ENCODE data around the gene FYB1. TPM values are rescaled to one million over a fixed set of nuclear protein-coding genes. Genes with fewer than 3 reads are reported as not detected.

FYB1 gene
- total and polyA plus RNA-seq, 2 experiments from 2014 or later, result 1.1 to 2.4 TPM

GRCh38 chr5:39201781-39202596 is 17.4 kb downstream of the FYB1 start:
- Histone ChIP-seq H3K9me3 (ENCODE audit: low read depth) (no peaks in the 10 kb centered on the region), H3K27ac (no peak overlapping the region), H3K27me3 (no peaks in the 10 kb centered on the region), H3K4me3 (no peak overlapping the region), H3K79me2 (no peaks in the 10 kb centered on the region), H2AFZ (no peak overlapping the region), H4K20me1 (ENCODE audit: insufficient read depth, poor library complexity, severe bottlenecking) (no peaks in the 10 kb centered on the region), H3K36me3 (replicated peaks; ENCODE audit: insufficient read depth, low read depth) (no peaks in the 10 kb centered on the region), H3K4me1 (ENCODE audit: insufficient read depth) (peaks cover 5% of the 10 kb centered on the region), H3K9me2 (replicated peaks; ENCODE audit: insufficient read depth) (no peaks in the 10 kb centered on the region), H3K4me2 (no peak overlapping the region)
- DNase-seq (ENCODE audit: low spot score), result no peak
- WGBS (ENCODE audit: low lambda C conversion rate, missing lambda C conversion rate), result 95% methylated on average over 11 of the region's 11 CpGs
- TF ChIP-seq EZH2phosphoT487 (IDR thresholded peaks at IDR 0.05; ENCODE audit: low read depth, severe bottlenecking, unreplicated experiment) (no peak), EZH2 (IDR thresholded peaks at IDR 0.05; ENCODE audit: borderline replicate concordance) (no peak), CTCF (IDR thresholded peaks at IDR 0.05; ENCODE audit: poor library complexity) (no peak)

- Histone ChIP-seq H4K20me1 (ENCODE audit: insufficient read depth, poor library complexity, severe bottlenecking) (no peaks in the 10 kb centered on the region), H3K9me3 (ENCODE audit: low read depth) (no peaks in the 10 kb centered on the region), H3K27ac (no peak overlapping the region), H3K27me3 (no peaks in the 10 kb centered on the region), H3K4me2 (no peak overlapping the region), H3K79me2 (no peaks in the 10 kb centered on the region), H3K4me1 (ENCODE audit: insufficient read depth) (peaks cover 5% of the 10 kb centered on the region), H3K36me3 (replicated peaks; ENCODE audit: insufficient read depth, low read depth) (no peaks in the 10 kb centered on the region), H2AFZ (no peak overlapping the region), H3K4me3 (no peak overlapping the region), H3K9me2 (replicated peaks; ENCODE audit: insufficient read depth) (no peaks in the 10 kb centered on the region)
- no peak for DNase-seq (ENCODE audit: low spot score)
- 100% methylated on average over 1 of the region's 1 CpG for WGBS (ENCODE audit: low lambda C conversion rate, missing lambda C conversion rate)
- TF ChIP-seq EZH2phosphoT487 (IDR thresholded peaks at IDR 0.05; ENCODE audit: low read depth, severe bottlenecking, unreplicated experiment) (no peak), CTCF (IDR thresholded peaks at IDR 0.05; ENCODE audit: poor library complexity) (no peak), EZH2 (IDR thresholded peaks at IDR 0.05; ENCODE audit: borderline replicate concordance) (no peak)
These were observed 18.1 kb downstream of the FYB1 start for GRCh38 chr5:39201160-39201780.

DNA sequence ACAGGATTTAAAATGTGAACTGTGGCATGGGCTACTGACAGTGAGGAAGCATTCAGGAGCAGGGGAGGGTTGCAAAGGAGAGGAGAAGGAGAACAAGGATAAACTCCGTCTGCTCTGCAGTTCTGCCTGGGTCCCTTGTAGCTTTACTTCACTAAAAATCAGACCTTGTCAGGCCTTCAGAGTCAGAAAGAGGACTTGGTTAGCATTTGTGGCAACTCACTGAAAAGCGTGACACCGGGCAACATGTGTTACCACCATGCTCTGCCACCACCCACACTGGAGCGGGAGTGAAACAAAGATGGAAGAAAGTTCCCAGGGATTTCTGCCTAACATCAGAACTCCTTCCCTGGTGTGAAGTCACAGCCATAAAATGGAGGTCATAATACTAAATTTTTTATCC is 19.3 kb downstream of the FYB1 start:
- Histone ChIP-seq H3K36me3 (replicated peaks; ENCODE audit: insufficient read depth, low read depth) (no peaks in the 10 kb centered on the region), H3K9me3 (ENCODE audit: low read depth) (no peaks in the 10 kb centered on the region), H3K79me2 (no peaks in the 10 kb centered on the region), H3K4me1 (ENCODE audit: insufficient read depth) (peaks cover 5% of the 10 kb centered on the region), H3K27ac (no peak overlapping the region), H3K4me2 (no peak overlapping the region), H4K20me1 (ENCODE audit: insufficient read depth, poor library complexity, severe bottlenecking) (no peaks in the 10 kb centered on the region), H3K4me3 (no peak overlapping the region), H3K9me2 (replicated peaks; ENCODE audit: insufficient read depth) (no peaks in the 10 kb centered on the region), H2AFZ (no peak overlapping the region), H3K27me3 (no peaks in the 10 kb centered on the region)
- TF ChIP-seq EZH2phosphoT487 (IDR thresholded peaks at IDR 0.05; ENCODE audit: low read depth, severe bottlenecking, unreplicated experiment), result no peak
- no peak for TF ChIP-seq CTCF (IDR thresholded peaks at IDR 0.05; ENCODE audit: poor library complexity)
- no peak for TF ChIP-seq EZH2 (IDR thresholded peaks at IDR 0.05; ENCODE audit: borderline replicate concordance)
- WGBS (ENCODE audit: low lambda C conversion rate, missing lambda C conversion rate), result 93% methylated on average over 4 of the region's 4 CpGs
- no peak for DNase-seq (ENCODE audit: low spot score)
